SH-SY5Y (cell line): ENCODE results near the gene LAMB1.

Source experiments
- GATA2 ChIP-seq: IDR thresholded peaks from 2 replicates; pipeline ENCODE4 v1.6.1; 2011; ENCODE audit warnings: mild to moderate bottlenecking, low read depth, low read length
- GATA3 ChIP-seq: IDR thresholded peaks from 2 replicates; pipeline ENCODE4 v1.6.1; 2011; ENCODE audit warnings: low read depth, mild to moderate bottlenecking, low read length, moderate library complexity

DNA sequence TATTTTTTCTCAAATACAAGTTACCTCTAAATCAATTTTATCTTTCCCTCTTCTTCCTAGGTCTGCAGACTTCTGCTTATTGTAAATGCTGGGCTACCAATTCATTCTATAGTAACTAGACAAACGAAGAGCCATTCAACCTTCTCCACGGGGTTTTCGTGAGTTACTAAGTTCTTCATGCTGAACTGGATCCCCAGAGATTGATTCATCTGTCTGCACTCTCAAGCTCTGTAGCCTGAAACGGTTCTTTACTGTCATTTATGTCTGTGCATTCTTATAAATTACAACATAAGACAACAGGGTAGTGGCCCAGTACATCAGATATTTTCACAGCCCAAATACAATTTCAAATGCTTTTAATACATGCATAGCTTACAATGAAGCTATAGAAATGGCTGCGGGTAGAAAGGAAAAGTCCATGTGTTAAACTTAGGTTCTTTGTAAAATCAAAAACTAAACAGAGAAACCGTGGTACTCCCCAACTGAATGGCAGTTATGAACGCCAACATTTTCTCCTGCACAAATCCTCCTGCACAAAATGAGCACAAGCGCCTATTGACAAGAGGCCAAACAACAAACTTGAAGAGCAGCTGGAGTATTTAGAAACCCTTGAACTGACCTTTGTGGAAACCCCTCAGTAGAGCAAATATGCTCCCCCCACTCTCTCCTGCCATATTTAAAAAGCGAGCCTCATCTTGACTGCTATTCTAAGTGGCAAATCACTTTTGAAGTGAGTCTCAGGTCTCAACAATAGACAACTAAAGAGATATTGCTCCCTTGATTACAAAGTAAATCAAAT lies 20.7 kb downstream of the LAMB1 start:
- TF ChIP-seq GATA2: no peak
- TF ChIP-seq GATA3: no peak
